Neural cell (in vitro differentiated cells): ENCODE measurements around the gene RCSD1.

Source experiments
- CTCF ChIP-seq: fragments of 450-650 bp; IDR thresholded peaks from 2 replicates; pipeline ENCODE4 v1.5.1; 2014; ENCODE audit warnings: antibody characterized with exemption, mild to moderate bottlenecking, moderate library complexity; ENCODE audit not compliant: poor library complexity, severe bottlenecking
- TAF1 ChIP-seq: IDR thresholded peaks from 2 replicates; pipeline ENCODE4 v1.6.1; 2012; ENCODE audit warnings: low read depth

- TF ChIP-seq CTCF (no peak), TAF1 (no peak)
Observed at GRCh38 chr1:167650269-167651160, 20.5 kb downstream of the RCSD1 start.
